ENCODE results near the gene FAM25C.
"Not testable (repeated sequence)": the region's sequence is repeated elsewhere in the genome, so short reads cannot be mapped to it uniquely, and the experiment has no call there.

Gene FAM25C

GRCh38 chr10:47962785-47963184 lies 36.8 kb downstream of the FAM25C start:
- not testable (repeated sequence) for H3K4me3 ChIP-seq (ENCODE audit: low read depth, low read length); DNase-seq (ENCODE audit: low read depth)

DNA sequence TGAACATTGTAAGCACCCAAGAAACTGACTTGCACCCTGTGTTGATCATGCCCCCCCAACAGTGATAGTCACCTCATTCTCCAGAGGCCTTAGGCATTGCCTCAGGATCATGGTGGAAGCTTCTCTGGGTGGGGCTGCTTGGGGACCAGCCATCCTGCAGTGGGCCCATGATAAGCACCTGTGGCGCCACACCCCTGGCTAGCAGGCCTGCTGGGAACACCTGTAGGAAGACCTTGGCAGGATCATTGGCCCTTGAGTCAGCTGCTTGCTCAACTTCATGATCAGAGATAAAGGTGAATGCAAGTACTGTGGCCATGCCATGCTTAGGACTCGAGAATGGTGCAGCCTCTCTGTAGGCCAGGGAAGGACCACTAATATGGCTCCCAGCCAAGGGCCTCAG lies 38.9 kb downstream of the FAM25C start:
- H3K4me3 ChIP-seq (ENCODE audit: low read depth, low read length); DNase-seq (ENCODE audit: low read depth): not testable (repeated sequence)

GRCh38 chr10:47959677-47960076 lies 39.9 kb downstream of the FAM25C start:
- DNase-seq (ENCODE audit: low read depth); H3K4me3 ChIP-seq (ENCODE audit: low read depth, low read length): not testable (repeated sequence)

GRCh38 chr10:47957158-47957557 lies 42.4 kb downstream of the FAM25C start:
- DNase-seq (ENCODE audit: low read depth); H3K4me3 ChIP-seq (ENCODE audit: low read depth, low read length): not testable (repeated sequence)

- not testable (repeated sequence) for H3K4me3 ChIP-seq (ENCODE audit: low read depth, low read length); DNase-seq (ENCODE audit: low read depth)
Measured at GRCh38 chr10:47947424-47947823, 52.2 kb downstream of the FAM25C start.
